Cerebellar nuclear complex (tissue), 1 donor: Measurements from ENCODE around the gene CATSPERB.
"Not testable (repeated sequence)": the region's sequence is repeated elsewhere in the genome, so short reads cannot be mapped to it uniquely, and the experiment has no call there.

Experiments used
- DNase-seq, 2 experiments: peaks; one replicate each; lab custom pipeline; 2025; lab: John Stamatoyannopoulos, UW

Gene CATSPERB

GRCh38 chr14:91732439-91732838, 553 bp upstream of the CATSPERB start:
- DNase-seq = no peak

- DNase-seq = no peak
Measured at GRCh38 chr14:91731018-91731417, 868 bp downstream of the CATSPERB start.

GRCh38 chr14:91729756-91730155, 2.1 kb downstream of the CATSPERB start:
- DNase-seq = no peak

- no peak for DNase-seq
Measured at GRCh38 chr14:91728616-91729183, 3.2 kb downstream of the CATSPERB start.

- no peak for DNase-seq
Measured at GRCh38 chr14:91727121-91727520, 4.8 kb downstream of the CATSPERB start.

- DNase-seq = no peak
Measured at GRCh38 chr14:91723501-91723900, 8.4 kb downstream of the CATSPERB start.

- DNase-seq = no peak
Measured at GRCh38 chr14:91722386-91722785, 9.5 kb downstream of the CATSPERB start.

- DNase-seq = no peak
Measured at GRCh38 chr14:91719839-91720238, 12.0 kb downstream of the CATSPERB start.

- no peak for DNase-seq
Measured at GRCh38 chr14:91716999-91717398, 14.9 kb downstream of the CATSPERB start.

GRCh38 chr14:91714805-91715204, 17.1 kb downstream of the CATSPERB start:
- no peak for DNase-seq

- no peak for DNase-seq
Measured at GRCh38 chr14:91708795-91709194, 23.1 kb downstream of the CATSPERB start.

- no peak for DNase-seq
Measured at GRCh38 chr14:91706996-91707395, 24.9 kb downstream of the CATSPERB start.

- DNase-seq = no peak
Measured at GRCh38 chr14:91694643-91695042, 37.2 kb downstream of the CATSPERB start.

GRCh38 chr14:91693346-91693745, 38.5 kb downstream of the CATSPERB start:
- DNase-seq = no peak

GRCh38 chr14:91692075-91692474, 39.8 kb downstream of the CATSPERB start:
- no peak for DNase-seq

GRCh38 chr14:91689608-91690007, 42.3 kb downstream of the CATSPERB start:
- DNase-seq = no peak

GRCh38 chr14:91687436-91687835, 44.5 kb downstream of the CATSPERB start:
- DNase-seq = not testable (repeated sequence)

- no peak for DNase-seq
Measured at GRCh38 chr14:91685600-91685999, 46.3 kb downstream of the CATSPERB start.

GRCh38 chr14:91681893-91682563, 49.9 kb downstream of the CATSPERB start:
- DNase-seq = no peak

- DNase-seq = no peak
Measured at GRCh38 chr14:91681118-91681517, 50.8 kb downstream of the CATSPERB start.

- DNase-seq = no peak
Measured at GRCh38 chr14:91679273-91679672, 52.6 kb downstream of the CATSPERB start.

GRCh38 chr14:91677687-91678086, 54.2 kb downstream of the CATSPERB start:
- not testable (repeated sequence) for DNase-seq

- no peak for DNase-seq
Measured at GRCh38 chr14:91674911-91675310, 57.0 kb downstream of the CATSPERB start.

- DNase-seq = no peak
Measured at GRCh38 chr14:91669867-91670266, 62.0 kb downstream of the CATSPERB start.
